DOHH2 (cell line): Measurements from ENCODE around the gene SIGLEC11.

Experiments
- H3F3A ChIP-seq: fragments of 200-600 bp; sonication (generic), shearing (Covaris generic); 2 replicates; pipeline ENCODE4 v1.6.0; 2016; ENCODE audit warnings: antibody characterized with exemption, mild to moderate bottlenecking; ENCODE audit not compliant: control insufficient read depth, insufficient read depth
- H3K27ac ChIP-seq: fragments of 200-600 bp; sonication (generic); 2 replicates; pipeline ENCODE4 v1.5.1; 2014; ENCODE audit warnings: low read depth, mild to moderate bottlenecking, low read length, moderate library complexity
- H3K27me3 ChIP-seq: fragments of 200-600 bp; sonication (generic); 2 replicates; pipeline ENCODE4 v1.6.1; 2014; ENCODE audit warnings: mild to moderate bottlenecking, low read length, mixed read lengths; ENCODE audit not compliant: control insufficient read depth
- H3K36me3 ChIP-seq: fragments of 200-600 bp; sonication (generic); 2 replicates; pipeline ENCODE4 v1.6.1; 2014; ENCODE audit warnings: mild to moderate bottlenecking, low read length, moderate library complexity, mixed read lengths; ENCODE audit not compliant: control insufficient read depth
- H3K4me1 ChIP-seq: fragments of 200-600 bp; sonication (generic); 2 replicates; pipeline ENCODE4 v1.6.1; 2014; ENCODE audit warnings: mild to moderate bottlenecking, low read length, mixed read lengths; ENCODE audit not compliant: control insufficient read depth
- H3K4me2 ChIP-seq: fragments of 200-600 bp; sonication (generic); 2 replicates; pipeline ENCODE4 v1.6.0; 2014; ENCODE audit warnings: mild to moderate bottlenecking, low read length, moderate library complexity
- H3K4me3 ChIP-seq: fragments of 200-600 bp; sonication (generic); 2 replicates; pipeline ENCODE4 v1.5.1; 2014; ENCODE audit warnings: mild to moderate bottlenecking, low read length, mixed read lengths
- H3K79me2 ChIP-seq: fragments of 200-600 bp; sonication (generic); 2 replicates; pipeline ENCODE4 v1.6.1; 2014; ENCODE audit warnings: mild to moderate bottlenecking, low read length, mixed read lengths; ENCODE audit not compliant: control insufficient read depth
- H3K9me2 ChIP-seq: fragments of 200-600 bp; sonication (generic); replicated peaks from 2 replicates; pipeline ENCODE4 v1.6.1; 2014; ENCODE audit warnings: mild to moderate bottlenecking, low read length, mixed read lengths; ENCODE audit not compliant: control insufficient read depth
- H3K9me3 ChIP-seq: fragments of 200-600 bp; sonication (generic); 2 replicates; pipeline ENCODE4 v1.6.1; 2014; ENCODE audit warnings: antibody characterized with exemption, low read length, mixed read lengths; ENCODE audit not compliant: control insufficient read depth, insufficient read depth
- H4K20me1 ChIP-seq: fragments of 200-600 bp; sonication (generic); 2 replicates; pipeline ENCODE4 v1.6.0; 2014; ENCODE audit warnings: low read depth, mild to moderate bottlenecking, antibody characterized with exemption, low read length, moderate library complexity; ENCODE audit not compliant: control insufficient read depth, insufficient read depth
- EZH2phosphoT487 ChIP-seq: fragments of 200-600 bp; sonication (generic); IDR thresholded peaks from 2 replicates; pipeline ENCODE4 v1.6.1; 2017; ENCODE audit warnings: borderline replicate concordance, mild to moderate bottlenecking, antibody characterized with exemption, low read length, moderate library complexity, mixed read lengths
- TF ChIP-seq, protein P1 (sequence below): fragments of 200-600 bp; sonication (generic); IDR thresholded peaks from one replicate; pipeline ENCODE4 v1.5.1; 2014; ENCODE audit warnings: antibody characterized with exemption, mild to moderate bottlenecking, low read depth, low read length; ENCODE audit not compliant: poor library complexity, severe bottlenecking

Gene SIGLEC11

DNA sequence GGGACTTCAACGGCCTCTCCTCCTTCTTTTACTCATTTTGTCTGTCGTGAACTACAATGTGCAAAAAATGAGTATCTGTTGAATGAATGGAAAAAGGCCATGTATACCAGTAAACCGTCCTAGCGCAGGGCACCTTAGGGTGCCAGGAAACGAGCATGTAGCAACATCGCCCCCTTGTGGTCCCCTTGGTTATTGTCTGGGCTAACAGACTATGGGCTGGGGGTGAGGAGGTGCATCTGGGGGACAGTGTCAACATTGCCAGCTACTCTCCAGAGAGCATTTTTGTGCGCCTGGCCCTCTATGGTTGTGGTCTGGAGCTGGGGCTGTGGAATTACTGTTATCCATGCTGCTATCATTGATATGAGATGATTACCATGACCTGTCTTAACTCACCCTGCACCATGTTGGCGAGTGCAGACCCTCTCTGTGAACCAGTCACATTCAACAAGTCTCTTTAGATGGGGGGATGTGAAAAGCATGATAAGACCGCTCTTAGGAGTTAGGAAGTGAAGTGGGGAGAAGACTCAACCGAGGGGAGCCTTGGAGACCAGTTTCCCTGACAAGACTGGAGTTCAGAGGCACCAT, 22.8 kb upstream of the SIGLEC11 start:
- H3K27ac ChIP-seq: no peak overlapping the region
- no peaks in the 10 kb centered on the region for H3K9me2 ChIP-seq
- H3K36me3 ChIP-seq: no peaks in the 10 kb centered on the region
- H3K4me1 ChIP-seq: no peaks in the 10 kb centered on the region
- no peaks in the 10 kb centered on the region for H3K79me2 ChIP-seq
- H3F3A ChIP-seq: no peaks in the 10 kb centered on the region
- H3K27me3 ChIP-seq: no peaks in the 10 kb centered on the region
- H3K4me2 ChIP-seq: no peak overlapping the region
- H3K4me3 ChIP-seq: no peak overlapping the region
- peaks cover 8% of the 10 kb centered on the region for H4K20me1 ChIP-seq
- TF ChIP-seq EZH2phosphoT487: no peak
- TF ChIP-seq, protein P1, sequence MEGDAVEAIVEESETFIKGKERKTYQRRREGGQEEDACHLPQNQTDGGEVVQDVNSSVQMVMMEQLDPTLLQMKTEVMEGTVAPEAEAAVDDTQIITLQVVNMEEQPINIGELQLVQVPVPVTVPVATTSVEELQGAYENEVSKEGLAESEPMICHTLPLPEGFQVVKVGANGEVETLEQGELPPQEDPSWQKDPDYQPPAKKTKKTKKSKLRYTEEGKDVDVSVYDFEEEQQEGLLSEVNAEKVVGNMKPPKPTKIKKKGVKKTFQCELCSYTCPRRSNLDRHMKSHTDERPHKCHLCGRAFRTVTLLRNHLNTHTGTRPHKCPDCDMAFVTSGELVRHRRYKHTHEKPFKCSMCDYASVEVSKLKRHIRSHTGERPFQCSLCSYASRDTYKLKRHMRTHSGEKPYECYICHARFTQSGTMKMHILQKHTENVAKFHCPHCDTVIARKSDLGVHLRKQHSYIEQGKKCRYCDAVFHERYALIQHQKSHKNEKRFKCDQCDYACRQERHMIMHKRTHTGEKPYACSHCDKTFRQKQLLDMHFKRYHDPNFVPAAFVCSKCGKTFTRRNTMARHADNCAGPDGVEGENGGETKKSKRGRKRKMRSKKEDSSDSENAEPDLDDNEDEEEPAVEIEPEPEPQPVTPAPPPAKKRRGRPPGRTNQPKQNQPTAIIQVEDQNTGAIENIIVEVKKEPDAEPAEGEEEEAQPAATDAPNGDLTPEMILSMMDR: peak; percentile 91
- H3K9me3 ChIP-seq: no peaks in the 10 kb centered on the region

DNA sequence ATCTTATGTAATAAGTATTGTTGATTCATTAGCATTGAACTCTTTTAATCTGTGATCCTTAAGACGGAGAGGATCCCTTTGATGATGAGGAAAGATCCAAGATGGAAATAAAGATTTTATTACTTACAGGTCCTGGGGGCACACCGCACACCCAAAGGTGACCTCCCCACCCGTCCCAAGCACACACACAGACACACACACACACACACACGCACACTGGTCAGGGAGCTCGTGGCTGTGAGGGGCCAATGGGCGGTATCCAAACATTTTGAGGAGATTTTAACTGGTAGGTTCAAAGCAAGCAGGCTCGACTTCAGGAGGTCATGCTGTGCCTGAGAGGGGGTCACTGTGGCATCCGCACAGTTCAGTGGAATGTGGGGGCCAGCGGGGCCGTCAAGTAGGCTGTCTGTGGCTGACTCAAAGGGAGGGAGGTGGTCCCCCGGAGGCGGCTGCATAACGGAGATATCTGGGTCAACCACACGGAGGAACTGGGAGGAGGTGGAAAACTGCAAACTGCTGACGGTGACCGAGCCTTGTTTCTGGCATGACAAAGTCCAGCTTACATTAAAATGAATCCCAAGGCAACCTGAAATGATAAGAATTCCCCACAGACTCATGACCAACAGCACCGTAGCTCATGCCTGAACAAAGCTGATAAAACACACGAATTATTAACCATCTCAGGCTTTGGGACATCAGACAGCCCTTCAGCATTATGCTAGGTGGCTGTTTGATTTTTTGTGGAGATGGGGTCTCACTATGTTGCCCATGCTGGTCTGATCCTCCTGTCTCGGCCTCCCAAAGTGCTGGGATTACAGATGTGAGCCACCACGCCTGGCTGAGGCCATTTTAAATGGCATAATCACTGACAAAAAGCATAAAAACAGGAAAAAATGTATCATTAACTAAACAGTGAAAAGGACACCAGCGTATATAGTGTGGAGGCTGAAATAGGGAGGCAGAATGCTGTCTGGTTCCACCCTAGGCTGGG, 20.9 kb upstream of the SIGLEC11 start:
- no peaks in the 10 kb centered on the region for H3K36me3 ChIP-seq
- TF ChIP-seq, protein P1: no peak
- TF ChIP-seq EZH2phosphoT487: no peak
- H3F3A ChIP-seq: no peaks in the 10 kb centered on the region
- H3K4me2 ChIP-seq: no peak overlapping the region
- no peaks in the 10 kb centered on the region for H3K4me1 ChIP-seq
- no peak overlapping the region for H3K4me3 ChIP-seq
- no peaks in the 10 kb centered on the region for H3K27me3 ChIP-seq
- no peaks in the 10 kb centered on the region for H3K9me3 ChIP-seq
- no peak overlapping the region for H3K27ac ChIP-seq
- H4K20me1 ChIP-seq: peaks cover 8% of the 10 kb centered on the region
- no peaks in the 10 kb centered on the region for H3K9me2 ChIP-seq
- no peaks in the 10 kb centered on the region for H3K79me2 ChIP-seq

DNA sequence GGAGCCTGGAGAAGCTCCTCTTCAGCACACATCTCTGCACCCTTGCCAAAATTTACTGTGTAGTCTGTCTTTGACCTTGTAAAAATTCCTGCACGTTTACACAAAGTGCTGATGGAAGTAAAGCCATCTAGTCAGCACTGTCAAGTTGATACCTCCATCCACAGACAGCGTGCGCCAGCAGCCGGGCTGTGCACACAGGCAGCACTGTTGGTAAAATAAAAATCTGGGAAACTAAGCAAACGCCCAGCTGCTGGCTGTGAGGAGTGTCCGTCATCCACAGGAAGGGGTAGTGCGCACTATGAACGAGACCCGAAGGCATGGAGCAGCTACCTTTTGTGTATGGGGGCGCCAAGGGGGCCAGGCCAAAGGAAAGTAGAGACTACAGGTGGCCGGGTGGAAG, 17.4 kb upstream of the SIGLEC11 start:
- Histone ChIP-seq H3K4me2 (no peak overlapping the region), H3K4me1 (no peaks in the 10 kb centered on the region), H4K20me1 (0 out of 2 replicates have a peak, but pooled peaks cover 2% of the 10 kb centered on the region), H3K9me3 (no peaks in the 10 kb centered on the region), H3F3A (no peaks in the 10 kb centered on the region), H3K27ac (no peak overlapping the region), H3K27me3 (no peaks in the 10 kb centered on the region), H3K79me2 (no peaks in the 10 kb centered on the region), H3K36me3 (no peaks in the 10 kb centered on the region), H3K4me3 (no peak overlapping the region), H3K9me2 (no peaks in the 10 kb centered on the region)
- TF ChIP-seq, protein P1: no peak
- TF ChIP-seq EZH2phosphoT487: no peak
